HG03060 (cell line): ENCODE data around the gene EMC10.

Source experiments
- ATAC-seq: cut with Tn5 transposase; IDR thresholded peaks from one replicate; pipeline ENCODE4 v1.9.1; 2021; ENCODE audit warnings: low read depth, moderate number of reproducible peaks; ENCODE audit not compliant: unreplicated experiment

The EMC10 gene

GRCh38 chr19:50536662-50537305 lies 60.5 kb downstream of the EMC10 start:
- no peak for ATAC-seq

GRCh38 chr19:50537306-50537685 lies 61.0 kb downstream of the EMC10 start:
- no peak for ATAC-seq

- ATAC-seq: no peak
Measured at GRCh38 chr19:50537769-50538230, 61.5 kb downstream of the EMC10 start.
